Measurements from ENCODE around the gene CYTH1. TPM values are rescaled to one million over a fixed set of nuclear protein-coding genes. Genes with fewer than 3 reads are reported as not detected.

CYTH1 gene
- total RNA-seq, 1 donor from 2014 or later: 62.9 TPM

GRCh38 chr17:78797213-78797612 lies 15.1 kb upstream of the CYTH1 start:
- peaks cover 11% of the 10 kb centered on the region for H3K4me1 ChIP-seq
- DNase-seq (ENCODE audit: extremely low spot score in 2 of 2): no peak
- intact Hi-C loops (cut with DNase I): no loop called here
- no peak overlapping the region for H3K27ac ChIP-seq
- H3K9me3 ChIP-seq: no peaks in the 10 kb centered on the region
- TF ChIP-seq POLR2AphosphoS5 (IDR thresholded peaks at IDR 0.05; ENCODE audit: insufficient read depth in 1 of 2, low read depth in 1 of 2): no peak
- TF ChIP-seq POLR2A (IDR thresholded peaks at IDR 0.05): no peak
- TF ChIP-seq CTCF (IDR thresholded peaks at IDR 0.05): no peak
- peaks cover 0 to 57% of the 10 kb centered on the region in 2 donors for H3K36me3 ChIP-seq
- no peaks in the 10 kb centered on the region for H3K27me3 ChIP-seq
- no peak overlapping the region for H3K4me3 ChIP-seq

GRCh38 chr17:78796517-78796900 lies 14.4 kb upstream of the CYTH1 start:
- no peak overlapping the region for H3K27ac ChIP-seq
- intact Hi-C loops (cut with DNase I): no loop called here
- no peak overlapping the region for H3K4me3 ChIP-seq
- no peak for DNase-seq (ENCODE audit: extremely low spot score in 2 of 2)
- TF ChIP-seq POLR2AphosphoS5 (IDR thresholded peaks at IDR 0.05; ENCODE audit: insufficient read depth in 1 of 2, low read depth in 1 of 2): no peak
- TF ChIP-seq CTCF (IDR thresholded peaks at IDR 0.05): no peak
- no peak for TF ChIP-seq POLR2A (IDR thresholded peaks at IDR 0.05)
- peaks cover 14% of the 10 kb centered on the region for H3K4me1 ChIP-seq
- H3K27me3 ChIP-seq: no peaks in the 10 kb centered on the region
- peaks cover 0 to 57% of the 10 kb centered on the region in 2 donors for H3K36me3 ChIP-seq
- H3K9me3 ChIP-seq: no peaks in the 10 kb centered on the region

- no peak for DNase-seq (ENCODE audit: extremely low spot score in 2 of 2)
- Histone ChIP-seq H3K27ac (no peak overlapping the region), H3K4me1 (peaks cover 15% of the 10 kb centered on the region), H3K4me3 (no peak overlapping the region), H3K36me3 (peaks cover 0 to 57% of the 10 kb centered on the region in 2 donors), H3K9me3 (no peaks in the 10 kb centered on the region), H3K27me3 (no peaks in the 10 kb centered on the region)
- intact Hi-C loops (cut with DNase I): no loop called here
- TF ChIP-seq POLR2A (IDR thresholded peaks at IDR 0.05): no peak
- TF ChIP-seq POLR2AphosphoS5 (IDR thresholded peaks at IDR 0.05; ENCODE audit: insufficient read depth in 1 of 2, low read depth in 1 of 2): no peak
- TF ChIP-seq CTCF (IDR thresholded peaks at IDR 0.05): no peak
Measured at GRCh38 chr17:78795861-78796516, 13.9 kb upstream of the CYTH1 start.

- no peaks in the 10 kb centered on the region for H3K27me3 ChIP-seq
- H3K27ac ChIP-seq: no peak overlapping the region
- H3K4me3 ChIP-seq: no peak overlapping the region
- TF ChIP-seq POLR2AphosphoS5 (IDR thresholded peaks at IDR 0.05; ENCODE audit: insufficient read depth in 1 of 2, low read depth in 1 of 2): no peak
- TF ChIP-seq POLR2A (IDR thresholded peaks at IDR 0.05): no peak
- no peak for TF ChIP-seq CTCF (IDR thresholded peaks at IDR 0.05)
- peaks cover 24% of the 10 kb centered on the region for H3K4me1 ChIP-seq
- intact Hi-C loops (cut with DNase I): no loop called here
- peaks cover 0 to 57% of the 10 kb centered on the region in 2 donors for H3K36me3 ChIP-seq
- H3K9me3 ChIP-seq: no peaks in the 10 kb centered on the region
- no peak for DNase-seq (ENCODE audit: extremely low spot score in 2 of 2)
Measured at GRCh38 chr17:78794864-78795640, 13.0 kb upstream of the CYTH1 start.

- no peak overlapping the region for H3K4me3 ChIP-seq
- H3K27me3 ChIP-seq: no peaks in the 10 kb centered on the region
- TF ChIP-seq POLR2AphosphoS5 (IDR thresholded peaks at IDR 0.05; ENCODE audit: insufficient read depth in 1 of 2, low read depth in 1 of 2) (no peak), POLR2A (IDR thresholded peaks at IDR 0.05) (no peak), CTCF (IDR thresholded peaks at IDR 0.05) (no peak)
- H3K9me3 ChIP-seq: no peaks in the 10 kb centered on the region
- DNase-seq (ENCODE audit: extremely low spot score in 2 of 2): no peak
- H3K36me3 ChIP-seq: peaks cover 0 to 55% of the 10 kb centered on the region in 2 donors
- intact Hi-C loops (cut with DNase I): no loop called here
- H3K27ac ChIP-seq: no peak overlapping the region
- H3K4me1 ChIP-seq: peaks cover 30% of the 10 kb centered on the region
Measured at GRCh38 chr17:78794399-78794798, 12.3 kb upstream of the CYTH1 start.

All from vagina (tissue), 2 donors.